Panc1 (cell line): ENCODE data around the gene ZNF592. TPM values are rescaled to one million over a fixed set of nuclear protein-coding genes. Genes with fewer than 3 reads are reported as not detected.

ENCODE experiments used
- ATAC-seq: fragments of 200-7000 bp; cut with Tn5 transposase; 2 replicates; pipeline ENCODE4 v1.9.1; 2020; ENCODE audit warnings: mild to moderate bottlenecking, moderate library complexity
- BruUV-seq: library from RNA; stranded (reverse); fragments of 400-500 nt; replicated peaks from 2 replicates; lab custom pipeline; 2021; lab: Mats Ljungman, UMichigan
- CTCF ChIA-PET: fragments of 300-600 bp; sonication (Branson Sonifier 250); formaldehyde crosslinking; loops from one replicate; lab custom pipeline; 2022; ENCODE audit warnings: antibody characterized with exemption; lab: Charles Lee
- POLR2A ChIA-PET: fragments of 300-600 bp; sonication (Branson Sonifier 250); formaldehyde crosslinking; loops from one replicate; lab custom pipeline; 2022; ENCODE audit warnings: antibody characterized with exemption; lab: Charles Lee
- DNase-seq: peaks from one replicate; pipeline ENCODE4 v3.0.0-alpha.2; 2010; ENCODE audit warnings: low read depth, low spot score
- H3K27ac ChIP-seq: 2 replicates; pipeline ENCODE4 v1.5.1; 2011; ENCODE audit warnings: mild to moderate bottlenecking, low read length, inconsistent platforms
- H3K27me3 ChIP-seq: fragments of 200-500 bp; sonication (Bioruptor generic); 2 replicates; pipeline ENCODE4 v1.6.0; 2014; ENCODE audit warnings: low read length, inconsistent platforms; ENCODE audit not compliant: control insufficient read depth, insufficient read depth
- H3K36me3 ChIP-seq: fragments of 200-500 bp; sonication (Bioruptor generic); 2 replicates; pipeline ENCODE4 v1.5.1; 2014; ENCODE audit warnings: inconsistent platforms, mild to moderate bottlenecking, low read length, moderate library complexity; ENCODE audit not compliant: control insufficient read depth, insufficient read depth
- H3K4me1 ChIP-seq: 2 replicates; pipeline ENCODE4 v1.5.1; 2011; ENCODE audit warnings: inconsistent platforms, mild to moderate bottlenecking, low read length, moderate library complexity; ENCODE audit not compliant: control insufficient read depth, insufficient read depth
- H3K4me3 ChIP-seq, 2 experiments: 2 replicates each; pipeline ENCODE4 v1.5.1; 2011 to 2012; ENCODE audit warnings: low read depth in 2 of 2, low read length in 2 of 2, mild to moderate bottlenecking in 2 of 2, inconsistent platforms in 1 of 2, moderate library complexity in 1 of 2
- H3K9me3 ChIP-seq: fragments of 200-500 bp; sonication (Bioruptor generic); 2 replicates; pipeline ENCODE4 v1.5.1; 2014; ENCODE audit warnings: low read depth, mild to moderate bottlenecking, inconsistent platforms, low read length, moderate library complexity; ENCODE audit not compliant: control insufficient read depth, insufficient read depth
- CTCF ChIP-seq: fragments of 450-650 bp; IDR thresholded peaks from 2 replicates; pipeline ENCODE4 v1.5.1; 2017; ENCODE audit warnings: mild to moderate bottlenecking
- POLR2AphosphoS5 ChIP-seq: IDR thresholded peaks from 2 replicates; pipeline ENCODE4 v1.6.1; 2012; ENCODE audit warnings: mild to moderate bottlenecking, low read depth, low read length, moderate library complexity
- SIN3A ChIP-seq: IDR thresholded peaks from 2 replicates; pipeline ENCODE4 v1.6.1; 2012; ENCODE audit warnings: low read depth, mild to moderate bottlenecking, low read length, moderate library complexity, borderline replicate concordance; ENCODE audit not compliant: insufficient read depth
- TCF7L2 ChIP-seq: IDR thresholded peaks from 2 replicates; pipeline ENCODE4 v1.6.1; 2011; ENCODE audit warnings: mild to moderate bottlenecking, low read depth, low read length, inconsistent platforms
- in situ Hi-C: cut with HindIII; loops from 2 replicates; pipeline ENCODE4 v1.10.0; 2016; ENCODE audit warnings: low sequenced_read_pairs, low pct_unique_long_range_greater_than_20kb
- intact Hi-C: fragments of 100-400 bp; cut with micrococcal nuclease; formaldehyde crosslinking; loops from one replicate; pipeline ENCODE4 v1.10.0; 2022; ENCODE audit not compliant: unreplicated experiment
- total RNA-seq: library from RNA; stranded (reverse); gene quantifications from one replicate; pipeline ENCODE4 v1.2.1, GENCODE V29; 2021; ENCODE audit not compliant: unreplicated experiment
- TF ChIP-seq, protein P1 (sequence below), 2 experiments: IDR thresholded peaks; 2 replicates each; pipeline ENCODE4 v1.6.1; 2011 to 2012; ENCODE audit warnings: low read depth in 2 of 2, control low read depth in 1 of 2, low read length in 1 of 2, mild to moderate bottlenecking in 1 of 2, moderate library complexity in 1 of 2; ENCODE audit not compliant: insufficient read depth in 1 of 2

Gene ZNF592
- total RNA-seq, 1 experiment from 2014 or later: 34.2 TPM

- no peak overlapping the region for H3K4me3 ChIP-seq
- ChIA-PET POLR2A (no interaction called here), CTCF (no interaction called here)
- no peaks in the 10 kb centered on the region for H3K4me1 ChIP-seq
- no peaks in the 10 kb centered on the region for H3K9me3 ChIP-seq
- H3K27ac ChIP-seq: no peak overlapping the region
- H3K27me3 ChIP-seq: no peaks in the 10 kb centered on the region
- DNase-seq (no peak), ATAC-seq (no peak)
- in situ Hi-C loops (no loop called here), intact Hi-C loops (no loop called here)
- H3K36me3 ChIP-seq: no peaks in the 10 kb centered on the region
- no TSS peak for BruUV-seq
- TF ChIP-seq TCF7L2 (no peak), CTCF (no peak), SIN3A (no peak), POLR2AphosphoS5 (no peak)
- TF ChIP-seq, protein P1, sequence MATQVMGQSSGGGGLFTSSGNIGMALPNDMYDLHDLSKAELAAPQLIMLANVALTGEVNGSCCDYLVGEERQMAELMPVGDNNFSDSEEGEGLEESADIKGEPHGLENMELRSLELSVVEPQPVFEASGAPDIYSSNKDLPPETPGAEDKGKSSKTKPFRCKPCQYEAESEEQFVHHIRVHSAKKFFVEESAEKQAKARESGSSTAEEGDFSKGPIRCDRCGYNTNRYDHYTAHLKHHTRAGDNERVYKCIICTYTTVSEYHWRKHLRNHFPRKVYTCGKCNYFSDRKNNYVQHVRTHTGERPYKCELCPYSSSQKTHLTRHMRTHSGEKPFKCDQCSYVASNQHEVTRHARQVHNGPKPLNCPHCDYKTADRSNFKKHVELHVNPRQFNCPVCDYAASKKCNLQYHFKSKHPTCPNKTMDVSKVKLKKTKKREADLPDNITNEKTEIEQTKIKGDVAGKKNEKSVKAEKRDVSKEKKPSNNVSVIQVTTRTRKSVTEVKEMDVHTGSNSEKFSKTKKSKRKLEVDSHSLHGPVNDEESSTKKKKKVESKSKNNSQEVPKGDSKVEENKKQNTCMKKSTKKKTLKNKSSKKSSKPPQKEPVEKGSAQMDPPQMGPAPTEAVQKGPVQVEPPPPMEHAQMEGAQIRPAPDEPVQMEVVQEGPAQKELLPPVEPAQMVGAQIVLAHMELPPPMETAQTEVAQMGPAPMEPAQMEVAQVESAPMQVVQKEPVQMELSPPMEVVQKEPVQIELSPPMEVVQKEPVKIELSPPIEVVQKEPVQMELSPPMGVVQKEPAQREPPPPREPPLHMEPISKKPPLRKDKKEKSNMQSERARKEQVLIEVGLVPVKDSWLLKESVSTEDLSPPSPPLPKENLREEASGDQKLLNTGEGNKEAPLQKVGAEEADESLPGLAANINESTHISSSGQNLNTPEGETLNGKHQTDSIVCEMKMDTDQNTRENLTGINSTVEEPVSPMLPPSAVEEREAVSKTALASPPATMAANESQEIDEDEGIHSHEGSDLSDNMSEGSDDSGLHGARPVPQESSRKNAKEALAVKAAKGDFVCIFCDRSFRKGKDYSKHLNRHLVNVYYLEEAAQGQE (IDR thresholded peaks at IDR 0.05; ENCODE audit: insufficient read depth in 1 of 2, low read depth in 2 of 2, low read length in 1 of 2): no peak
Observed at GRCh38 chr15:84855765-84856164, 107.4 kb downstream of the ZNF592 start.

Other genes with a start within 250 kb of the ZNF592 start
- gene ZSCAN2, start 147.6 kb upstream of the ZNF592 start, total RNA-seq: 16.8 TPM
- 39.0 TPM for gene WDR73, start 94.3 kb upstream of the ZNF592 start, total RNA-seq
- 9.5 TPM for gene NMB, start 90.4 kb upstream of the ZNF592 start, total RNA-seq
- 164 TPM for gene SEC11A, start 32.5 kb upstream of the ZNF592 start, total RNA-seq
- gene ALPK3, start 68.8 kb downstream of the ZNF592 start, total RNA-seq: 1.0 TPM
- not detected for gene SLC28A1, start 136.1 kb downstream of the ZNF592 start, total RNA-seq
- gene PDE8A, start 233.3 kb downstream of the ZNF592 start, total RNA-seq: 40.0 TPM